ENCODE measurements around the gene FAM200C.

DNA sequence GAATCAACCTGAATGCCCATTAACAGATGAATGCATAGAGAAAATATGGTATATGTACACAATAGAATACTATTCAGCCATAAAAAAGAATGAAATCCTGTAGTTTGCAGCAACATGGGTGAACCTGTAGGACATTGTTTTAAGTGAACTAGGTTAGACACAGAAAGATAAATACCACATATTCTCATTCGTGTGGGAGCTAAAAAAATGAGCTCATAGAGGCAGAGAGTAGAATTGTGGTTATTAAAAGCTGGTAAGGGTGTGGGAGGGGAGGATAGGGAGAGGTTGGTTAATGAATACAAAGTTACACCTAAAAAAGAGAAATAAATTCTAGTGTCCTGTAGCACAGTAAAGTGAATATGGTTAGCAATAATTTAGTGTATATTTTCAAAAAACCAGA lies 45.3 kb upstream of the FAM200C start:
- TF ChIP-seq, protein P1, sequence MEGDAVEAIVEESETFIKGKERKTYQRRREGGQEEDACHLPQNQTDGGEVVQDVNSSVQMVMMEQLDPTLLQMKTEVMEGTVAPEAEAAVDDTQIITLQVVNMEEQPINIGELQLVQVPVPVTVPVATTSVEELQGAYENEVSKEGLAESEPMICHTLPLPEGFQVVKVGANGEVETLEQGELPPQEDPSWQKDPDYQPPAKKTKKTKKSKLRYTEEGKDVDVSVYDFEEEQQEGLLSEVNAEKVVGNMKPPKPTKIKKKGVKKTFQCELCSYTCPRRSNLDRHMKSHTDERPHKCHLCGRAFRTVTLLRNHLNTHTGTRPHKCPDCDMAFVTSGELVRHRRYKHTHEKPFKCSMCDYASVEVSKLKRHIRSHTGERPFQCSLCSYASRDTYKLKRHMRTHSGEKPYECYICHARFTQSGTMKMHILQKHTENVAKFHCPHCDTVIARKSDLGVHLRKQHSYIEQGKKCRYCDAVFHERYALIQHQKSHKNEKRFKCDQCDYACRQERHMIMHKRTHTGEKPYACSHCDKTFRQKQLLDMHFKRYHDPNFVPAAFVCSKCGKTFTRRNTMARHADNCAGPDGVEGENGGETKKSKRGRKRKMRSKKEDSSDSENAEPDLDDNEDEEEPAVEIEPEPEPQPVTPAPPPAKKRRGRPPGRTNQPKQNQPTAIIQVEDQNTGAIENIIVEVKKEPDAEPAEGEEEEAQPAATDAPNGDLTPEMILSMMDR (IDR thresholded peaks at IDR 0.05): no peak
- no peak for TF ChIP-seq EZH2 (IDR thresholded peaks at IDR 0.05; ENCODE audit: borderline replicate concordance, insufficient read depth, low read depth, low read length, poor library complexity, severe bottlenecking)

Data from B cell (primary cell).